ENCODE measurements around the gene ST6GALNAC3. TPM values are rescaled to one million over a fixed set of nuclear protein-coding genes. Genes with fewer than 3 reads are reported as not detected.

The ST6GALNAC3 gene
- total RNA-seq (ENCODE audit: low replicate concordance): 13.4 and 23.6 TPM in 2 replicates

DNA sequence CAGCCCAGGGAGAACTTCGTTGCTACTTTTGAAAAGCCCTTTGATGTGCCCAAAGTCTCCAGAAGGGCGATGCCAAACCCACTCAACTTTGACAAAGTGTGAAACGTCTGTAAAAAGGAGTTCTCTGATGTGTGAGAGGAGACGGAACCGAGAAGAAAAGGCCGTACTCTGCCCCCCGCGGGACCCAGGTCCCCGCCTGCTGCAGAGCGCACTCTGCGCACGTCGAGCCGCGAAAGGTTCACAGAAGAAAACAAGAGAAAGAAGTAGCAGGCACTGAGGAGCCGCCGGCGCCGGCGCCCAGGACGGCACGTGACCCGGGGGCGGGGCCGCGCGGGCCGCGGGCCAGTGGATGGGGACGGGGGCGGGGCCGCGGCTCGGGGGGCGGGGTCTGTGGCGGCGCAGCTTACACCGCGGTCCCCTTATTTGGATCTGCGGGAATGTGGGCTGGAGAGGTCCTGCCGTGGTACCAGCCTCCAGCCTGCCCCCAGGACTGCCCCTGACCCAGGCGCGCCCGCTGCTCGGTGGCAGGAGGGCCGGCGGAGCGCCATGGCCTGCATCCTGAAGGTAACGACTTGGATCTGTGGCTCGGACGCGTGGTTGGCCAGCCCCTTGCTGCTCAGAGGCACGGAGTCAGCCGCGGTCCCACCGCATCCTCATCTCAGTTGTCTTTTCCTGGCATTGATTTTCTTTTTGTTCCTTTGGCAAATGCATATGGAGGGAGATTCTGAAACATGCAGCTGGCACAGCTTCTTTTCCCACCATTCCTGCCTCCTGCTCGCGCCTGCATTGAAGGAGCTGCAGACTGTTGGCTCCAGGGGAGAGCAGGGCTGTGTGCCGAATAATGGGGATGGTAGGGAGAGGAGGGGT is at the start of gene ST6GALNAC3:
Gene ST6GALNAC3, plus strand, starts transcription at position 426 of the 867 bp plus-strand sequence.
- H3K4me3 Mint-ChIP-seq: peak within 1 kb of the TSS; percentile 98

DNA sequence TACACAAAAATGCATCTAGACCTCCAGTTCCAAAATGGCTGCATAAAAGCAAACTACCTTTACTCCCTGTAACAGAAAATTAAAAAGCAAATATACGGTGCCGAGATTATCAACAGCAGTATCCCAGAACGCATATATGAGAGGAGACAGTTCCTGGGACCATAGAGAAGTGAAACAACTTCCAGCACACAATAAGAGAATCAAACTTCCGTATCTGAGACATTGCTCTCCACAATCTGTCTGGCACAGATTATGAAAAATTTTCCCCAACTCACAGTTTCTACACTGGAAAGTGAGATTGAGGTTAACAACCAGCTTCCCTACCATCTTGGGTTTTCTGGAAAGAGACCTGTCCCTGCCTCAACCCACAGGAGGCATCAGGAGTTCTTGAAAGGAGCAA is 47.2 kb upstream of the ST6GALNAC3 start:
- Mint-ChIP-seq H3K36me3 (no peaks in the 10 kb centered on the region), H3K27me3 (ENCODE audit: insufficient read depth, low read depth) (peaks cover 2% of the 10 kb centered on the region), H3K9me3 (peaks cover 4% of the 10 kb centered on the region), H3K27ac (no peak overlapping the region), H3K4me3 (no peak overlapping the region), H3K4me1 (peaks cover 25% of the 10 kb centered on the region)
- DNase-seq (ENCODE audit: low spot score): no peak
- H2AFZ ChIP-seq (replicated peaks): peak overlapping the region; percentile 51
- H3F3A ChIP-seq (ENCODE audit: low read depth): no peaks in the 10 kb centered on the region
- TF ChIP-seq EZH2phosphoT487 (IDR thresholded peaks at IDR 0.05) (no peak), EZH2 (IDR thresholded peaks at IDR 0.05) (no peak)
- TF ChIP-seq, protein P1, sequence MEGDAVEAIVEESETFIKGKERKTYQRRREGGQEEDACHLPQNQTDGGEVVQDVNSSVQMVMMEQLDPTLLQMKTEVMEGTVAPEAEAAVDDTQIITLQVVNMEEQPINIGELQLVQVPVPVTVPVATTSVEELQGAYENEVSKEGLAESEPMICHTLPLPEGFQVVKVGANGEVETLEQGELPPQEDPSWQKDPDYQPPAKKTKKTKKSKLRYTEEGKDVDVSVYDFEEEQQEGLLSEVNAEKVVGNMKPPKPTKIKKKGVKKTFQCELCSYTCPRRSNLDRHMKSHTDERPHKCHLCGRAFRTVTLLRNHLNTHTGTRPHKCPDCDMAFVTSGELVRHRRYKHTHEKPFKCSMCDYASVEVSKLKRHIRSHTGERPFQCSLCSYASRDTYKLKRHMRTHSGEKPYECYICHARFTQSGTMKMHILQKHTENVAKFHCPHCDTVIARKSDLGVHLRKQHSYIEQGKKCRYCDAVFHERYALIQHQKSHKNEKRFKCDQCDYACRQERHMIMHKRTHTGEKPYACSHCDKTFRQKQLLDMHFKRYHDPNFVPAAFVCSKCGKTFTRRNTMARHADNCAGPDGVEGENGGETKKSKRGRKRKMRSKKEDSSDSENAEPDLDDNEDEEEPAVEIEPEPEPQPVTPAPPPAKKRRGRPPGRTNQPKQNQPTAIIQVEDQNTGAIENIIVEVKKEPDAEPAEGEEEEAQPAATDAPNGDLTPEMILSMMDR (IDR thresholded peaks at IDR 0.05): no peak
- H3K27me3 ChIP-seq: no peaks in the 10 kb centered on the region
- no peaks in the 10 kb centered on the region for H3K9me3 ChIP-seq (ENCODE audit: low read depth)
- no peaks in the 10 kb centered on the region for H3K4me1 ChIP-seq
- no peak overlapping the region for H3K4me3 ChIP-seq
- no peak overlapping the region for H3K9ac ChIP-seq
- no peaks in the 10 kb centered on the region for H4K20me1 ChIP-seq (ENCODE audit: low read depth)
- H3K4me2 ChIP-seq: no peak overlapping the region
- H3K36me3 ChIP-seq: no peaks in the 10 kb centered on the region
- H3K79me2 ChIP-seq (ENCODE audit: low read depth): no peaks in the 10 kb centered on the region
- H3K27ac ChIP-seq: no peak overlapping the region

More for the DNA sequence above, at the start of gene ST6GALNAC3:
- Mint-ChIP-seq H3K9me3 (no peaks in the 10 kb centered on the region), H3K4me1 (peaks cover 32% of the 10 kb centered on the region), H3K27ac (peak within 1 kb of the TSS; percentile 90), H3K36me3 (no peaks in the 10 kb centered on the region), H3K27me3 (ENCODE audit: insufficient read depth, low read depth) (peaks cover 7% of the 10 kb centered on the region)
- H3K36me3 ChIP-seq: no peaks in the 10 kb centered on the region
- peaks cover 13% of the 10 kb centered on the region for H3K4me1 ChIP-seq
- peak within 1 kb of the TSS; percentile 99 for H2AFZ ChIP-seq (replicated peaks)
- TF ChIP-seq EZH2 (IDR thresholded peaks at IDR 0.05) (no peak), EZH2phosphoT487 (IDR thresholded peaks at IDR 0.05) (no peak)
- TF ChIP-seq, protein P1 (IDR thresholded peaks at IDR 0.05): no peak
- H3K4me2 ChIP-seq: peak within 1 kb of the TSS; percentile 97
- peak; percentile 95 for DNase-seq (ENCODE audit: low spot score)
- H3K27ac ChIP-seq: no peak within 1 kb of the TSS
- peak within 1 kb of the TSS; percentile 90 for H3K4me3 ChIP-seq
- H3K9me3 ChIP-seq (ENCODE audit: low read depth): no peaks in the 10 kb centered on the region
- H3K27me3 ChIP-seq: peaks cover 8% of the 10 kb centered on the region
- H3F3A ChIP-seq (ENCODE audit: low read depth): peaks cover 3% of the 10 kb centered on the region
- H4K20me1 ChIP-seq (ENCODE audit: low read depth): peaks cover 2% of the 10 kb centered on the region
- H3K79me2 ChIP-seq (ENCODE audit: low read depth): peaks cover 43% of the 10 kb centered on the region
- peak within 1 kb of the TSS; percentile 21 for H3K9ac ChIP-seq

DNA sequence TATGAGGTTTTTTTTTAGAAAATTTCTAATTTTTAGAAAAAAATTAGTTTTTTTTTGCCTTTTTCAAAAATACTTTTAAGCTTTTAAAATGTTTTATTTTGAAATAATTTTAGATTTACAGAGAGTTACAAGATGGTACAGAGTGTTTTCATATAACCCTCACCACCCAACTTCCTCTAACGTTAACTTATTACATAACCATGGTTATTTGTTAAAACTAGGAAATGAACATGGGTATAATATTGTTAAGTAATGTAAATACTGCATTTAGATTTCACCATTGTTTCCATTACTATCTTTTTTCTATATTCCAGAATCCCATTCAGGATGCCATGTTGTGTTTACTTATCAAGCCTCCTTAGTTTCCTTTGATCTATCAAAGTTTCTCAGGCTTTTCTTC is 45.2 kb upstream of the ST6GALNAC3 start:
- Mint-ChIP-seq H3K9me3 (peaks cover 4% of the 10 kb centered on the region), H3K4me3 (no peak overlapping the region), H3K27ac (no peak overlapping the region), H3K4me1 (peaks cover 26% of the 10 kb centered on the region), H3K36me3 (no peaks in the 10 kb centered on the region), H3K27me3 (ENCODE audit: insufficient read depth, low read depth) (peaks cover 2% of the 10 kb centered on the region)
- DNase-seq (ENCODE audit: low spot score): no peak
- Histone ChIP-seq H3K36me3 (no peaks in the 10 kb centered on the region), H3K4me2 (no peak overlapping the region), H3K4me3 (no peak overlapping the region), H3F3A (ENCODE audit: low read depth) (no peaks in the 10 kb centered on the region), H3K27ac (no peak overlapping the region), H2AFZ (replicated peaks) (no peak overlapping the region), H4K20me1 (ENCODE audit: low read depth) (no peaks in the 10 kb centered on the region), H3K27me3 (no peaks in the 10 kb centered on the region), H3K79me2 (ENCODE audit: low read depth) (no peaks in the 10 kb centered on the region), H3K4me1 (no peaks in the 10 kb centered on the region), H3K9me3 (ENCODE audit: low read depth) (no peaks in the 10 kb centered on the region), H3K9ac (no peak overlapping the region)
- TF ChIP-seq EZH2phosphoT487 (IDR thresholded peaks at IDR 0.05) (no peak), EZH2 (IDR thresholded peaks at IDR 0.05) (no peak)
- TF ChIP-seq, protein P1 (IDR thresholded peaks at IDR 0.05): no peak
